PC-9 (cell line): ENCODE measurements around the gene VOPP1. TPM values are rescaled to one million over a fixed set of nuclear protein-coding genes. Genes with fewer than 3 reads are reported as not detected.

ENCODE experiments used
- BruUV-seq: library from RNA; stranded (reverse); fragments of 400-500 nt; replicated peaks from 2 replicates; lab custom pipeline; 2021; lab: Mats Ljungman, UMichigan
- CTCF ChIA-PET: fragments of 300-600 bp; sonication (Branson Sonifier 250); formaldehyde crosslinking; loops from one replicate; lab custom pipeline; 2022; ENCODE audit warnings: antibody characterized with exemption; lab: Charles Lee
- POLR2A ChIA-PET: fragments of 300-600 bp; sonication (Branson Sonifier 250); formaldehyde crosslinking; loops from one replicate; lab custom pipeline; 2022; ENCODE audit warnings: antibody characterized with exemption; ENCODE audit not compliant: unreplicated experiment; lab: Charles Lee
- DNase-seq, 2 experiments: peaks; one replicate each; pipeline versions ENCODE4 v3.0.0 to v3.0.0-alpha.2; 2015 to 2022; ENCODE audit warnings: mixed read lengths in 1 of 2
- H2AFZ ChIP-seq: fragments of 200-600 bp; sonication (generic); 2 replicates; pipeline ENCODE4 v1.8.1; 2017; ENCODE audit warnings: antibody characterized with exemption
- H3F3A ChIP-seq: fragments of 200-600 bp; sonication (generic); 2 replicates; pipeline ENCODE4 v1.8.1; 2017; ENCODE audit warnings: antibody characterized with exemption, mild to moderate bottlenecking, low read depth; ENCODE audit not compliant: insufficient read depth
- H3K27ac ChIP-seq: fragments of 200-600 bp; sonication (generic); 2 replicates; pipeline ENCODE4 v1.6.1; 2016; ENCODE audit warnings: mixed run types
- H3K27me3 ChIP-seq: fragments of 200-600 bp; sonication (generic); 2 replicates; pipeline ENCODE4 v1.6.1; 2016; ENCODE audit warnings: low read depth, mixed run types; ENCODE audit not compliant: insufficient read depth
- H3K36me3 ChIP-seq: fragments of 200-600 bp; sonication (generic); 2 replicates; pipeline ENCODE4 v1.6.1; 2016; ENCODE audit warnings: low read depth, mixed run types
- H3K4me1 ChIP-seq: fragments of 200-600 bp; sonication (generic); replicated peaks from 2 replicates; pipeline ENCODE4 v1.6.1; 2016; ENCODE audit warnings: mixed run types; ENCODE audit not compliant: insufficient read depth
- H3K4me2 ChIP-seq: fragments of 200-600 bp; sonication (generic); 2 replicates; pipeline ENCODE4 v1.6.1; 2017; ENCODE audit warnings: mixed run types
- H3K4me3 ChIP-seq: fragments of 200-600 bp; sonication (generic); 2 replicates; pipeline ENCODE4 v1.6.1; 2016; ENCODE audit warnings: mixed run types
- H3K79me2 ChIP-seq: fragments of 200-600 bp; sonication (generic); 2 replicates; pipeline ENCODE4 v1.6.1; 2017; ENCODE audit warnings: low read depth, mixed run types
- H3K9me2 ChIP-seq: fragments of 200-600 bp; sonication (generic); 2 replicates; pipeline ENCODE4 v1.8.1; 2017; ENCODE audit warnings: mild to moderate bottlenecking; ENCODE audit not compliant: insufficient read depth
- H3K9me3 ChIP-seq: fragments of 200-600 bp; sonication (generic); 2 replicates; pipeline ENCODE4 v1.8.1; 2016; ENCODE audit warnings: low read depth; ENCODE audit not compliant: insufficient read depth
- H4K20me1 ChIP-seq: fragments of 200-600 bp; sonication (generic); 2 replicates; pipeline ENCODE4 v1.8.1; 2017; ENCODE audit not compliant: insufficient read depth
- CTCF ChIP-seq: fragments of 200-600 bp; sonication (generic); conservative IDR thresholded peaks from 2 replicates; pipeline ENCODE4 v1.6.1; 2017; ENCODE audit warnings: mixed run types, antibody characterized with exemption, mild to moderate bottlenecking, moderate library complexity
- EZH2 ChIP-seq: fragments of 200-600 bp; sonication (generic); IDR thresholded peaks from 2 replicates; pipeline ENCODE4 v1.8.0; 2017; ENCODE audit warnings: antibody characterized with exemption, low read depth
- intact Hi-C: fragments of 100-400 bp; cut with micrococcal nuclease; formaldehyde crosslinking; loops from one replicate; pipeline ENCODE4 v1.10.0; 2022; ENCODE audit not compliant: unreplicated experiment
- total RNA-seq: library from RNA; stranded (reverse); gene quantifications from 2 replicates; pipeline ENCODE4 v1.2.3, GENCODE V29; 2021

VOPP1 gene
- total RNA-seq, 1 experiment from 2014 or later, result 207 TPM

- no TSS peak for BruUV-seq
- Histone ChIP-seq H3K36me3 (0 out of 2 replicates have a peak, but pooled peaks cover 9% of the 10 kb centered on the region), H3K27ac (no peak overlapping the region), H3F3A (peaks cover 31% of the 10 kb centered on the region), H4K20me1 (peaks cover 23% of the 10 kb centered on the region), H3K27me3 (no peaks in the 10 kb centered on the region), H3K4me2 (no peak overlapping the region), H3K4me1 (peaks cover 50% of the 10 kb centered on the region), H2AFZ (no peak overlapping the region), H3K79me2 (peaks cover 93% of the 10 kb centered on the region), H3K9me2 (no peaks in the 10 kb centered on the region), H3K9me3 (no peaks in the 10 kb centered on the region), H3K4me3 (no peak overlapping the region)
- CTCF ChIA-PET, result no interaction called here
- POLR2A ChIA-PET, result interaction anchor here (0.6 kb wide), 1 partner anchor 15 kb away, joined by 3 read pairs; no protein-coding TSS in a partner anchor
- no peak for TF ChIP-seq EZH2
- no peak for TF ChIP-seq CTCF
- intact Hi-C loops, result no loop called here
- DNase-seq, result no peak
Measured at GRCh38 chr7:55531536-55531935, 40.8 kb downstream of the VOPP1 start.

GRCh38 chr7:55527307-55527706 lies 45.0 kb downstream of the VOPP1 start:
- no peak overlapping the region for H2AFZ ChIP-seq
- CTCF ChIA-PET, result no interaction called here
- H3K27me3 ChIP-seq, result no peaks in the 10 kb centered on the region
- no peak overlapping the region for H3K4me3 ChIP-seq
- POLR2A ChIA-PET, result no interaction called here
- H3K9me3 ChIP-seq, result no peaks in the 10 kb centered on the region
- H3K27ac ChIP-seq, result no peak overlapping the region
- peaks cover 98% of the 10 kb centered on the region for H3K79me2 ChIP-seq
- 0 out of 2 replicates have a peak, but pooled peaks cover 9% of the 10 kb centered on the region for H3K36me3 ChIP-seq
- no peak for TF ChIP-seq EZH2
- TF ChIP-seq CTCF, result no peak
- peaks cover 6% of the 10 kb centered on the region; the same call in 1 of the 2 replicates for H3F3A ChIP-seq
- no TSS peak for BruUV-seq
- H3K9me2 ChIP-seq, result no peaks in the 10 kb centered on the region
- intact Hi-C loops, result no loop called here
- no peak overlapping the region for H3K4me2 ChIP-seq
- DNase-seq, result no peak
- H3K4me1 ChIP-seq, result peaks cover 8% of the 10 kb centered on the region
- H4K20me1 ChIP-seq, result peaks cover 42% of the 10 kb centered on the region

GRCh38 chr7:55526770-55527169 lies 45.5 kb downstream of the VOPP1 start:
- DNase-seq, result no peak
- Histone ChIP-seq H3K79me2 (peaks cover 98% of the 10 kb centered on the region), H3K4me2 (no peak overlapping the region), H2AFZ (no peak overlapping the region), H4K20me1 (peaks cover 47% of the 10 kb centered on the region), H3K9me2 (no peaks in the 10 kb centered on the region), H3K4me3 (no peak overlapping the region), H3F3A (peaks cover 6% of the 10 kb centered on the region; the same call in 1 of the 2 replicates), H3K9me3 (no peaks in the 10 kb centered on the region), H3K4me1 (peaks cover 2% of the 10 kb centered on the region), H3K27ac (no peak overlapping the region), H3K36me3 (0 out of 2 replicates have a peak, but pooled peaks cover 5% of the 10 kb centered on the region), H3K27me3 (no peaks in the 10 kb centered on the region)
- intact Hi-C loops, result no loop called here
- no TSS peak for BruUV-seq
- CTCF ChIA-PET, result no interaction called here
- POLR2A ChIA-PET, result no interaction called here
- TF ChIP-seq EZH2, result no peak
- no peak for TF ChIP-seq CTCF
